GM15510 (cell line): Measurements from ENCODE around the gene GCKR.
A peak's percentile ranks its signal among the peaks of the same experiment; 100 is the strongest.

Experiments used
- POLR2A ChIP-seq: IDR thresholded peaks from 3 replicates; pipeline ENCODE4 v1.6.1; 2011; ENCODE audit warnings: borderline replicate concordance; ENCODE audit not compliant: insufficient read length; ENCODE audit errors: extremely low read depth

Gene GCKR, protein sequence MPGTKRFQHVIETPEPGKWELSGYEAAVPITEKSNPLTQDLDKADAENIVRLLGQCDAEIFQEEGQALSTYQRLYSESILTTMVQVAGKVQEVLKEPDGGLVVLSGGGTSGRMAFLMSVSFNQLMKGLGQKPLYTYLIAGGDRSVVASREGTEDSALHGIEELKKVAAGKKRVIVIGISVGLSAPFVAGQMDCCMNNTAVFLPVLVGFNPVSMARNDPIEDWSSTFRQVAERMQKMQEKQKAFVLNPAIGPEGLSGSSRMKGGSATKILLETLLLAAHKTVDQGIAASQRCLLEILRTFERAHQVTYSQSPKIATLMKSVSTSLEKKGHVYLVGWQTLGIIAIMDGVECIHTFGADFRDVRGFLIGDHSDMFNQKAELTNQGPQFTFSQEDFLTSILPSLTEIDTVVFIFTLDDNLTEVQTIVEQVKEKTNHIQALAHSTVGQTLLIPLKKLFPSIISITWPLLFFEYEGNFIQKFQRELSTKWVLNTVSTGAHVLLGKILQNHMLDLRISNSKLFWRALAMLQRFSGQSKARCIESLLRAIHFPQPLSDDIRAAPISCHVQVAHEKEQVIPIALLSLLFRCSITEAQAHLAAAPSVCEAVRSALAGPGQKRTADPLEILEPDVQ

DNA sequence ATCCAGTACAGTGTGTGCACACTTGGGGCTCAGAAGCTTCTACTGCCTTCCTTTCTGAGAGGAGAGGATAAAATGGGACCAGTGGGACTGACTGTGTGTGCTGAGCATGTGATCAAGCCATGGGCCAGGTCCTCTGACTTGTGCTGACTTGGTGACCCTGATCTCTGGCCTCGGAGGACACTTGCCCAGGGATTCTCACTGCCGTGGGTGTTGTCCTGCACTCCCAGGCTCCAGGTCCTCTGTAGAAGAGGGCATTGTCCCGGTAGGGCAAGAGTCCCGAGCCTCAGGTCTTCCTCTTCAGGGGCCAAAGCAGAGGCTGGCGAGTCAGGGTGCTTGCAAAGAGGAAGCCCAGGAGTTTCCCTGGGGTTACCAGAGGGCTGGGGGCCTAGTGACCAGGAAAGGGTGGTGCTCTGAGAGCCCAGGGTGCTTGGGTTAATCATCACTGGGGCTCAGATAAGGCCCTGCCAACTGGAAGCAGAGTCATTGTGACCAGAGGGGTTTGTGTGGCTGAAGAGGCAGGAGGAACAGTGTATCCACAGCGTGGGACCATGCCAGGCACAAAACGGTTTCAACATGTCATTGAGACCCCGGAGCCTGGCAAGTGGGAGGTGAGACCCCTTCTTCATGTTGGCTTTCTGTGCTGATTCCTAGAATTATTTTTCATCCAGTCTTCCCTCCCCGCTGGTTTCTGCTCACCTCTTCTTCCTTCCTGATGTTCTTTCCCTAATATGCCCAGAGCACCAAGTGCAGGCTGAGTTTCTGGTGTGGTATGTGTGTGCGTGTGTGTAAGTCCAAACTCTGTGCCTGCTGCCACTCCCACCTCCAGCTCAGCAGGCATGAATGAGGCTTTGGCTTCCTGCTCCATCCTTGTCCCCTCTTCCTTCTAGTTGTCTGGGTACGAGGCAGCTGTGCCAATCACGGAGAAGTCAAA lies at the start of gene GCKR:
TSS of gene GCKR (plus strand) at position 483 of the 931 bp plus-strand sequence. CDS start at position 549, 66 bp downstream.
- no peak for TF ChIP-seq POLR2A

DNA sequence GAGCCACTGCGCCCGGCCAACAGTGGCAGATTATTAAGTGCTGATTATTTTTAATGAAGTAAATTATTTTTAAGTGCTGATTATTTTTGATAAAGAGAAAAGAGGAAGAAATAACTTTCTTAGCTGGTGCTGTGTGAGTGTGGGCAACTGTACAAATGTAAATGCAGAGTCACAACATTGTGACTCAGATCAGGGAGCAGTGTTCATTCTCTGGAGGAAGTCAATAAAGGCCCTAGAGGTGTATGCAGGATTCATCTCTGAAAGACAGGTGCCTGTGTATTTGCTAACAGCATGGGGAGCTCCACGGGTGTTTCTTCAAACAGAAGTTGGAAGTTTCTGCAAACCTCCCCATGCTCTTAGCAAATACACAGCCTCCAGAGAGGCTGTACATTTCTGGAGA lies 48.3 kb upstream of the GCKR start:
- TF ChIP-seq POLR2A: no peak

DNA sequence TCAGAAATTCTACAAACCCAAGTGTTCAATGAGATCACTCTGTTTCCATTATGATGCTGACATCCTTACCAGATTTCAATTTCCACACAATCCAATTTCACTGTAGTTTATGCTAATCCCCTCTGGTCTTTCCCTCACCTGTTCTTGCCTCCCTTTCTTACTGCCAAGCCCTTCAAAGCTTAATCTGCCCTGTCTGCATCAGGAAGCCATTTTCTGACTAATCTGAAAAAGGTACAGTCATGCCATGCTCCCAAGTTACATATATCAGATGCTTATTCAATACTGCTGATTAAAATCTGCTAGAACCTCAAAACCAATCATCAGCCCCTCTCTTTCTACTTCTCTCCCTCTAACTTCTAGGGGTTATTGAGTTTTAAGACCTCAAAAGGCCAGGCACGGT lies 45.5 kb upstream of the GCKR start:
- no peak for TF ChIP-seq POLR2A

DNA sequence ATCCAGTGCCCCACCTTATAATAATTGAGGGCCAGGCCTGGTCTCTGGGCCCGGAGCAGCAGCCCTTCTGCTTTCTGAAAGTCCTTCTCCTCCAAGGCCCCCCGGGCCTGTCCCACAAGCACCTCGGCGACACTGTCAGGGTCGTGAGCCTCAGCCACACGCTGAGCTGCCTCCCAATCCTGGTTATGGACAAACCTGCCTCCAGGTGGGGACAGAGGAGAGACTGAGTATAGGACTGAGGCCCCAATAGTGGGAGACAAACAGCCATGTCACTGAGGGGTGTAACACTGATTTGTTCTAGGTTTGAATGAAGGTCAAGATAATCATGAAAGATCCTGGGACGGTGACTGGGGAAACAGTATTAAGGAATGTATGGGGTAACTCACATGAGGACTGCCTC lies 42.7 kb upstream of the GCKR start:
- TF ChIP-seq POLR2A: no peak

DNA sequence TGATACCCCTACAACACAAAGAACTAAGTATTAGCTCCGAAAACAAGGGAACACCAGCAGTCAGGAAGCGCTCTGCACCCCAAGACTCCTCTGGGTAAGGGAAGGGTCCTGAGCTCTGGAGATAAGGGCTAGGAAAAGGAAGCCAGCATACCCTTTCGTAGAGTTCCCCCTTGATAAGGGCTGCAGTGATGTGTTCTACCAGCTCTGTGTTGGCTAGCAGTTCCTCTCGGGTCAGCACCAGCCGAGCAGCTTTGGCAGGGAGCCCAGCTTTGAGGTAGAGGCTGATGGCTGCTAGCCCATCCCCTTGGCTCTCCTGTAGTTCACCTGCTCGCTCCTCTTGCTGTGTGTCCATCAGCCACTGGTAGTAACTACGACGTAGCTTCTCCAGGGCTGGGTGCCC lies 35.5 kb upstream of the GCKR start:
- no peak for TF ChIP-seq POLR2A

DNA sequence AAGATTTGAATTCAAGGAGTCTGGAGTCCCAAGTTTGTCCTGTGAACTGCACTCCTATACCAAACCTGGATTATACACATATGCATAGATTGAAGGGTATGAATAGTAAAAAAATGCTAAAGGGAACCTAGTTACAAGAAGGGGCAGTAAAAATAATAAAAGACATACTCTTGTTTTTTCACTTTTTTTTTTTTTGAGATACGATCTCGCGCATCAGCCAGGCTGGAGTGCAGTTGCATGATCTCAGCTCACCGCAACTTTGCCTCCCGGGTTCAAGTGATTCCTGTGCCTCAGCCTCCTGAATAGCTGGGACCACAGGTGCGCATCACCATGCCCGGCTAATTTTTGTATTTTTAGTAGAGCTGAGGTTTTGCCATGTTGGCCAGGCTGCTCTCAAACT lies 32.2 kb upstream of the GCKR start:
- no peak for TF ChIP-seq POLR2A

DNA sequence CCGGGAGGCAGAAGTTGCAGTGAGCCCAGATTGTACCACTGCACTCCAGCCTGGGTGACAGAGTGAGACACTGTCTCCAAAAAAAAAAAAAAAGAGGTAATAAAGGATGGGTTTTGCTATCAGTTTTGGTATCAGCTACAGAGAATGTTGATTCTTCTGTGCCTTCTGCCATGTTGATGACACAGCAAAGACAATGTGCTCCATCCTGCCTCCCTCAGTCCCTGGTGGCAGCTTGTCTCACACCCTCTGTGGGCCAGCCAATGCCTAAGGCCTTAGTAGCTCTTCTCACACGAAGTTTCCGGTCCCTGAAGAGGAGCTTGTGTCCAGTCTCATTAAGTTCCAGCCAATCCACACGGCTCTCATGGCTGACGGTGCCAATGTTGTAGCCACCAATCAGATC lies 24.7 kb upstream of the GCKR start:
- TF ChIP-seq POLR2A: no peak

DNA sequence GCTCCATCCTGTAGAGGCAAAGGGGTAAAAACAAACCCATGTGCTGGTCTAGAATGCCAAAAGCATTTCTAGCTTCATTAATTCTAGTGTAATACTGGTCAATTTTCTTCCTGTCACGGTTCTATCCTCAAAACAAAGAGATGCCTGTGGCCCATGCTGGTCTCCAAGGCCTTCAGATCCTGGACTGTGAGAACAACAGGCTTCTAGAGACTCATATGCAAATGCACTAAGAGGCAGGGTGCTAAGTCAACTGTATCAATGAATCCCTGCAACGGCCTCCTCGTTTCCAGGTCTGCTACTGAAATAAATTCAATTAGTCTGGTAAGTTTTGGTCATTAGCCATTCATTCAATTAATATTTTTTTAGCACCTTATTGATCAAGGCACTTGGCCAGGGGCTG lies 11.1 kb upstream of the GCKR start:
- TF ChIP-seq POLR2A: no peak

DNA sequence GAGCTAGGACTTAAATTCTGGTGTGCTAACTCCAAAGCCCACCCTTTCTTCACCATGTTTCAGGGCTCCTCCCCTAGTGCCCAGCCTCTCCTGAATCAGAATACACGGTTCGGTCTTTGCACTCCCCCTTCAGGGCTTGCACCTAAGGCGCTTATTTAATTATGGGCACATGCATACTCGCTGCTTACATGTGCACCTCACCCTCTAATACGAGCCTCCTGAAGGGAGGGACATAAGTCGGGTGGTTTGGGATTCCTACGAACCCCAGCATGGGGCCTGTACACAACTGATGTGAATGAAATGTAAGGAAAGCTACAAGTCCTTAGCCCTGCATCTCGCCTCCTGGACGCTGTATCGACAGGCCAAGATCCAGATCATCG lies 7.5 kb upstream of the GCKR start:
- no peak for TF ChIP-seq POLR2A

DNA sequence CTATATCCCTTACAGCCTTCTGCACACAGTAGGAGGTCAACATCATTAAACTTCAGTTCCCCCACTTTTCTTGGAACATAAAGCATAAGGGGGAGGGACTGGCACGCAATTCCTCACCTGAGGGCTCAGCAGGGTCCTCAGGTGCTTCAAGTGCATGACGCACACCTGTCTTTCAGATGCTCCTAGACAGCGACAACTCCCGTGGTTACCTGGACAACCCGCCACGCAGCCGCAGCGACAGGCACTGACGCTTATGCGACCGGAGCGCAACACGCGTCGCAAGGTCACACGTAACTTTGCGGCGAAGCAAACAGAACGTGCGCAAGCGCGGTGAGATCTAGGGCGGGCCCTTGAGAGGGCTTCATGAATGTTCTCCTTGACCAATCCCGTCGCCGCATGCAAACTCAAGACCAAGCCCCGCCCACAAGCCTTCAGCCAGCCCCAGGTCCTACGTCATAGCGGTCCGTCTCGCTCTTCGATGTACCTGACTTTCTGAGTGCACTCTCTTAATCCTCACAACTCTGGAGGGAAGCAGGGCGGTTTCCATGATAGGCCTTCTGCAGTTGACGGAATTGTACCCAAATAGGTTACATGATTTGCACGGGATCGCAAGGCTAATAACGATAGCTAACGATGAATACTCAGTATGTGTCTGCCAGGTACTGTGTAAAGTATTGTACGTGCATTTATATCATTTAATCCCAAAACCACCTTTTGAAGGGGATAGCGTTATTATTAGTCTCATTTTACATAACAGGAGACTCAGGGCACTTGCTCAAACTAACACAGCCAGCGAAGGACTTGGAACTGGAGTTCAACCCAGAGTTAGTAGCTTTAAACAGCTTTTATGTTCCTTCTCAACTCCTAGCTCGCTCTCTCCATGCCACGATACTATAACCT lies 6.9 kb upstream of the GCKR start, which contains the start of gene IFT172:
TSS of gene IFT172 (minus strand) at position 246 of the 900 bp plus-strand sequence. CDS start at position 156, 90 bp downstream.
- peak; percentile 56 for TF ChIP-seq POLR2A

DNA sequence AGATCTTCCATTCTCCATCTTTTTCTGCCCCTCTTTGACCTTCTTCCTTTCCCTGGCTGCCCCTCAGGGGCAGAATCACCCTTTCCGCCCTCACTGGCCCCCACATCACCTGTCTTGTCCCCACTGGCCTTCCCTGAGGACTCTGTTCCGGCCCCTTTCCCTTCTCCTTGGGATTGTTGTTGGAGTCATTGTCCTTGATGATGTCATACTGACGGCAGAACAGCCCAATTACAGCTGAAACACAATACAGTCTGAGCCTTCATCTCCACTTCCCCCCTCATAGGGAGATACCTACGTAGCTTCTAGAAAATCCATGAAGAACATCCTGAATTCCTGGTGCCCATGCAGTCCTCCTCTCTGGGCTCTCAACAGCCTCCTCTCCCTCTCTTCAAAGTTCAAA lies 4.1 kb upstream of the GCKR start:
- TF ChIP-seq POLR2A: no peak

DNA sequence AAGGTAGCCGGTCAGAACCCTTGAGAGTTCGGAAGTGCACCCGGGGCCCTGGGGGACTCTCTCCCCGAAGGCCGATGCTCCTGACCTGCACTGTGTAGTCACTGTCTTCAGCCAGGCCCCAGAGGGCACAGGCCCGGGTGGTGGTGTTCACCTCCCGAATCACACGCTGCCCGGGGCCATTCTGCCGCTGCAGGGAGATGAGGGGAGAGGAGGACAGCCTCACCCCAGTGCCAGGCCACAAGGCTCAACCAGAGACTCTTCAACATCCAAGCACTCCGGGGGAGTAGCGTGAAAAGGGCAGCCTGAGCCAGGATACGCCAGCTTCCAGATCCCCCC lies 2.7 kb upstream of the GCKR start:
- TF ChIP-seq POLR2A: no peak

DNA sequence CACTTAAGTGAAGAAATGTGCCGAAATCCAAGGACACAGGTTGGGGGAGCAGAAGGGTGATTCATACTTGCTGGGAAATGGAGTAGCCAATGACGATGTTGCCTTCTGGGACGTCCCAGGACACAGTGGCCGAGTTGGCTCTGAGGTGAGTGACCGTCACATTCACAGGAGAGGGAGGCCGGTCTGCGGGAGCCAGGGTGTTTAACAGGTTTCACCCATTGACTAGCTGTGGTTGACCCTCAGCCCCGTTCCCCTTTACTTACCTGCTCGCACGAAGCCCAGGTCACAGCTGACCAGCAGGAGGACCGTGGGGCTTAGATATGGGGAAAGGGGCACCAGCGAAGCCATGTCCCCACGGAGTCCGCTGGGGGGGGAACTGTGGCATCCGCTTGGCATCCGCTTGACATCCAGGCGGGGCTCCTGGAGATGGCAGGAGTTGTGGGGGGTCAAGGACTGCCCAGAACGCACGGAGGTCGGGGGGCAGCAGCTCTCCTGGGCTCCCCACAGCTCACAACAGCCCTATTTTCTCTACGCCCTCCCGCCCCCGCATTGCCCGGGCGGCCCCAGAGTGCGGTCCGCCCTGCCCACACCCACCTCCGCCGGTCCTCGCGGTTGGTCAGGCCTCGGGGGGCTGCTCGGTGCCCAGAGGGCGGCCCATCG lies 2.2 kb upstream of the GCKR start:
- no peak for TF ChIP-seq POLR2A
